ENCODE data around the gene CAPN5.

GRCh38 chr11:77106759-77107158 lies 40.0 kb downstream of the CAPN5 start:
- TF ChIP-seq CTCF (conservative IDR thresholded peaks at IDR 0.05 in 1 of 2, IDR thresholded peaks at IDR 0.05 in 1 of 2; ENCODE audit: low read depth in 1 of 2, low read length in 2 of 2) (no peak), EZH2 (IDR thresholded peaks at IDR 0.05; ENCODE audit: low read length, missing control alignments) (no peak)

All from fibroblast of lung (primary cell).